HG02642 (cell line): Measurements from ENCODE around the gene VCPKMT.

Experiments
- ATAC-seq: cut with Tn5 transposase; IDR thresholded peaks from one replicate; pipeline ENCODE4 v1.9.1; 2021; ENCODE audit warnings: mild to moderate bottlenecking; ENCODE audit not compliant: unreplicated experiment, poor library complexity

VCPKMT gene

GRCh38 chr14:50116181-50116956, at the start of gene VCPKMT:
TSS of gene VCPKMT (minus strand) at chr14:50116572. CDS start at chr14:50116552, 20 bp downstream.
- peak; percentile 97 for ATAC-seq

DNA sequence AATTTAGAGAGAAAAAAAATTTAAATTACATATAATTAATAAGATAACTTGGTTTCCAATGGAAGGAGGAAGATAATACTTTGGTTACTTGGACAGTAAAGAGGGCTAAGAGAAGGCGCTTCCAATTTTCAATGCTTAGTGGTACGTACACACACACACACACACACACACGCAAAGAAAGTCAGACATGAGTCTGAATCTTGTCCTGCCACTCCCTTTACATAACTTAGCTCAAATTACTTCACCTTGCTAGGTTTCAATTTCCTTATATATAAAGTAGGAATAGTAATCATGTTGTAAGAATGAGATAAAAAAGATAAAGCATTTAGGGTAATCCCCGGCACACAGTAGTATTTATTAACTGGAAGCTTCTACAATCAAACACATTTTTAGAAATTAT, 39.7 kb upstream of the VCPKMT start:
- ATAC-seq, result no peak

- no peak for ATAC-seq
Observed at GRCh38 chr14:50148799-50149198, 32.4 kb upstream of the VCPKMT start.

- ATAC-seq, result no peak
Observed at GRCh38 chr14:50139192-50139591, 22.8 kb upstream of the VCPKMT start.

DNA sequence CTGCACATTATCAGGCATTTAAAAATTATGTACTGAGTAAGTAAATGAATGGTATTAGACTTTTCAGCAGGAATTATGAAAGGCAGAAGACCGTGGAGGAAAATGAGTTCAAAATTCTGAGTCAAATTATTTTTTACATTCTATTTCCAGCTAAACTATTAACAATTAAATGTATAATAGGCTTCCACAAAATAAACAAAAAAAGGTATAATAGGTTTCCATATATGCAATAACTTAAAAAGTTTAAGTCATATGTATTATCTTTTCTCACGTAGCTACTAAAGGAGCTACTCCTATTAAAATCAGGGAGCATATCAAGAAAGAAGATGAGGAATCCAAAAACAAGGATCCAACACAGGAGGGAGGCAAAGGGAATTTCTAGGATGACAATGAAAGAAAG, 11.4 kb upstream of the VCPKMT start:
- ATAC-seq, result no peak

DNA sequence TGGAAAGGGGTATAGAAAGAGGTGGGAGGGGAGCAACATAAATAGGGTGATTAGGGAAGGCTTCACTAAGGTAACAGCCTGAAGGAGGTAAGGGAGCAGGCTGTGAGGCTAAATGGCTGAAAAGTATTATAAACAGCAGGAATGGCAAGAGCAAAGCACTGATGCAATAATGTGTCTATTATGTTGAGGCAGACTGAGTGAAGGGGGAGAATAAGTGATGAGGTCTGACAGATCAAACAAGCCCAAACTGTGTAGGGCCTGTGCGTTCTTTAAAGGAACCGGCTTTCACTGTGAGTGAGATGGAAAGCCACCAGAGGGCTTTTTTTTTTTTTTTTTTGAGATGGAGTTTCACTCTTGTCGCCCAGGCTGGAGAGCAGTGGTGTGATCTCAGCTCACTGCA, 6.7 kb upstream of the VCPKMT start:
- ATAC-seq, result no peak

DNA sequence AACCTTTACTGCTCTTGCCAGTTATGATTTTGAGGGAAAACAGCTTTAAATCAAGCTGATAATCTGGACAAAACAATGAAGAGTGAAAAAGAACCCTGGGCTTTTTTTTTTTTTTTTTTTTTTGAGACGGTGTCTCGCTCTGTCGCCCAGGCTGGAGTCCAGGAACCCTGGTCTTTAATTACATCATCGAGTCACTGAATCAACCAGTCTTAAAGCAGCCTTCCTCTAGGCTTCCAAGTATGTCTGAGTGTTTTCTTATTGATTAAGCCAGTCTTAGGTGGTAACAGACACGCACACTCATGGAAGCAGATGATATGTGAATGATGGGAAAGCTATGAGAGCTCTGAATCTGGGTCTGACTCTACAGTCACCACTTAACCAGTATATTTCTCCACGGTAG, 5.9 kb upstream of the VCPKMT start:
- ATAC-seq, result no peak

- no peak for ATAC-seq
Observed at GRCh38 chr14:50121486-50121885, 5.1 kb upstream of the VCPKMT start.

DNA sequence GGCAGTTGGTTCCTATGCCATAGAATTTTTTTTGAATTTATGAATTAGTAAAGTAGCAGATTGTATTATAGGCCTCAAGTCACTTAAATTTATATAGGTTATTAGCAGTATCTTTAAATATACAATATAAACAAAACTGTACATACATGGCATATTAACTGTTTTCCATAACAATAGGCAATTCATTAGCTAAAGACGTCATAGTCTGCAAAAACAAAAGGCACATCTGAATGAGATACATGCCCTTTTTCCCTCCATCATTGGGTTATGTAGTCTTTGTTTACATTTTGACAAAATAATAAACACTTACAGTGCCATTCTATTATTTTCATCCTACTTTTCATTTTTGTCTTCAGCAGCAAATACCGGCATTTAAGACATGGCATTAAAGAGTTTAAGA, 1.1 kb upstream of the VCPKMT start:
- no peak for ATAC-seq

DNA sequence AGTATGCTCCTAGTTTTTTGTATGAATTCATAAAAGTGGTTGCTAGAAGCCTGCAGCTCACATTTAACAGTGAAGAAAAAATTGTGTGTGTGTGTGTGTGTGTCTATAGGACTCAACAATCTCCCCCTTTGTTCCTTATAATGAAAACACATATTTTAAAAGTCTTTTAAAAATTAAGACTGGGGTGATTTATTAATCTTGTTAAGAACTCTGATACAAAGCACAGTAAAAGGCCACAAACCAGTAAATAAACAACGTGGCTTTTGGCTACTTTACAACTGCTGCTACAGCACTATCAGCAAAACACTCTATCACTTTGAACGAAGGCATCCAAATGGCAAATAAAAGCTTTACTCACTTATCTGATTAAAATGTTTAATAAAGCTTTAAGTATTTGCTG, 594 bp upstream of the VCPKMT start:
- no peak for ATAC-seq

DNA sequence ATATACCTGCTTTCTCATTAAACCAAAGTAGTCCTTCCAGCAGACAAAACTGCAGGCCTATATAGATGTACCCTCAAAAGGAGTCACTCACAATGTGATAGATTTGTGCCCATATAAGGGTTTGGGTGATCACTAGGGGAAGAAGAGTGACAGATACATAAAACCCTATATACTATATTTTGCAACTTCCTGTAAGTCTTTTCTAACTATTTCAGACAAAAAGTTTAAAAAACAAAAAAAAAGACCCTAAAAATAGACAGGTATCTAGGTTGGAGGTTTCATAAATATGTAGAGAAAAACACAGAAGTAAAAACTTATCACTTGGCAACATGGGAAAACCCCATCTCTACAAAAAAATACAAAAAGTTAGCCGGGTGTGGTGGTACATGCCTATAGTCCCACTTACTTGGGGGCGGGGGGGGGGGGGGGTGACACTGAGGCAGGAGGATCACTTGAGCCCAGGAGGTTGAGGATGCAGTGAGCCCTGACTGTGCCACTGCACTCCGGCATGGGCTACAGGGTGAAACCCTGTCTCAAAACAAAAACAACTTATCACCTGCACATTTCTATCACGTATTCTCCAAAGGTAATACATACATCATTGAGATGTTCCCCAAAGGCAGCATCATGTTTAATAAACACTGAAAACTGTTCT, 2.9 kb downstream of the VCPKMT start:
- no peak for ATAC-seq

- no peak for ATAC-seq
Observed at GRCh38 chr14:50110323-50111037, 5.9 kb downstream of the VCPKMT start.

GRCh38 chr14:50109342-50109741, 7.0 kb downstream of the VCPKMT start:
- ATAC-seq, result no peak

DNA sequence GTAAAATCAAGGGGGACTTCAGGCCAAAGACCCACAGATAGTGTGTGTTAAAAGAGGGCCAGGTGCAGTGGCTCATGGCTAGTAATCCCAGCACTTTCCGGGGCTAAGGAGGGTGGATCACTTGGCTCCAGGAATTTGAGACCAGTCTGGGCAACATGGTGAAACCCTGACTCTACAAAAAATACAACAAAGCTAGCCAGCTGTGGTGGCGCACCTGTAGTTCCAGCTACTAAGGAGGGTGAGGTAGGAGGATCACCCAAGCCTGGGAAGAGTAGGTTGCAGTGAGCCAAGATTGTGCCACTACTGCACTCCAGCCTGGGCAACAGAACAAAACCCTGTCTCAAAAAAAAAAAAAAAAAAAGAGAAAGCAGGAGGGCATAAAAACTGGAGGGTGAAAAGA, 8.5 kb downstream of the VCPKMT start:
- no peak for ATAC-seq

GRCh38 chr14:50106178-50106577, 10.2 kb downstream of the VCPKMT start:
- no peak for ATAC-seq

GRCh38 chr14:50103558-50103957, 12.8 kb downstream of the VCPKMT start:
- ATAC-seq, result no peak

- ATAC-seq, result no peak
Observed at GRCh38 chr14:50101417-50101816, 15.0 kb downstream of the VCPKMT start.

DNA sequence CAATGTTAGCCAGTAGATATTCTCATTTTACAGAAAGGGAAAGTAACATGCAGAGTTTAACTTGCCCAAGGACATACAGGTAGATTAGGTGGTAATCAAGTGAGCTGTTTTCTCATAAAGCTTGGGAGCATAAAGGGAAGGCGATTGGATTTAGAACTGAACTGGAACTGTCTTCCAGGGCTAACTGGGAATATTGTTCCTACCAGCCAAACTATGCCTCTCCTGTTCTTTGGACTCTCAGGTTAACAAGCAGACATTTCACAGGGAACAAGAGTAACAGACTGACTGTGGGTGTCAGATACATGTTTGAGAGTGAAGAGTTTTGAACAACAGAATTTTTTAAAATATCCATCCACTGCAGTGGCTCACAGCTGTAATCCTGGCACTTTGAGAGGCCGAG, 15.6 kb downstream of the VCPKMT start:
- no peak for ATAC-seq

DNA sequence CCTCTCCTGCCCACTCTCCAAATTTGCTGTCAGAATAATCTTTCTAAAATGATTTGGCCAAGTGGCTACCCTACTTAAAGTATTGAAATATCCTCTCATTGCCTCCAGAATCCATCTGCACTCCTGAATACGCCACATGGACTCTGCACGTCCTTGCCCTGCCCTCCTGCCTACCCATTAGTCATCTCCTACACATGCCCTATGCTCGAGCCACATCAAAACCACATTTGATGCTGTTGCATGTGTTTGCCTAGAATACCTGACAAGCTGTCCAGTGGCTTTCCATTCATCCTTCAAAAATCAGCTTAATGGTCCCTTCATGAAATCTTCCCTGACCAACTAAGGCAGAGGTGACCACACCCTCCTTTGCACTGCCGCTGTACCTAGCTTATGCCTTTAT, 17.0 kb downstream of the VCPKMT start:
- no peak for ATAC-seq

- ATAC-seq, result no peak
Observed at GRCh38 chr14:50095895-50096294, 20.5 kb downstream of the VCPKMT start.

DNA sequence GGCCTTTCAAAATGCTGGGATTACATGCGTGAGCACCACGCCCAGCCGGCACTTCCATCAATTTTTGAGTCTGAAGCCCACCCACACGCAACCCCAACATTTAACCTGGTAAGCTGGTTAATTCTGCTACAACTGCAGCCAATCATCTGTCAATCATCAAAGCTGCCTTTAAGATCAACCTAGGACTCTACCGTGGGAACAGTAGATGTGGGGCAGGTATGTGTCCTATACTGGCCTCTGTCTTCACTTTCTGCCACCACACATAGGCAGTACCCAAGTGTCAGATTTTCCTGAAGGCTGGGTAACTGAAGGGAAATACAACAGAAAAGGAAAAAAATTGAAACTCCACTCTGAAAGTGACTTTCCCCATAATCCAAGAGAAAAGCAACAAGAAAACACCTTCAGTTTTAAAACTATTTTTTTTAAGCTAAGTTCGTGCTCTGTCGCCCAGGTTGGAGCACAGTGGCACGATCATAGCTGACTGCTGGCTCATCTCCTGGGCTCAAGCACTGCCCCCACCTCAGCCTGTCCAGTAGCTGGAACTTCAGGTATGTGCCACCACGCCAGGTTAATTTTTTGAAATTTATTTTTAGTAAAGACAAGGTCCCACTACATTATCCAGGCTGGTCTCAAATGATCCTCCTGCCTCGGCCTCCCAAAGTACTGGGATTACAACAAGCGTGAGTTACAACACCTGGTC, 22.2 kb downstream of the VCPKMT start:
- ATAC-seq, result no peak
